WTC11 (cell line): ENCODE measurements around the gene CRX. TPM values are rescaled to one million over a fixed set of nuclear protein-coding genes. Genes with fewer than 3 reads are reported as not detected.

Source experiments
- ATAC-seq: fragments of 200-7000 bp; cut with Tn5 transposase; 2 replicates; pipeline ENCODE4 v1.10.0; 2021; ENCODE audit warnings: mild to moderate bottlenecking, moderate library complexity
- CTCF ChIA-PET: fragments of 300-600 bp; sonication (Branson Sonifier 250); formaldehyde crosslinking; loops from one replicate; lab custom pipeline; 2021; ENCODE audit warnings: antibody characterized with exemption; lab: Charles Lee
- POLR2A ChIA-PET: fragments of 350-600 bp; sonication (Branson Sonifier 250); formaldehyde crosslinking; loops from one replicate; lab custom pipeline; 2021; ENCODE audit warnings: antibody characterized with exemption; lab: Charles Lee
- DNase-seq: peaks from one replicate; pipeline ENCODE4 v3.0.0; 2021; ENCODE audit warnings: low spot score
- H3K27ac Mint-ChIP-seq: 2 replicates; pipeline ENCODE4 v1.8.0; 2021; ENCODE audit warnings: mixed read lengths
- H3K27me3 Mint-ChIP-seq: 2 replicates; pipeline ENCODE4 v1.8.0; 2021; ENCODE audit warnings: low read depth, mild to moderate bottlenecking, moderate library complexity, mixed read lengths
- H3K36me3 Mint-ChIP-seq: 2 replicates; pipeline ENCODE4 v1.8.0; 2021; ENCODE audit warnings: mixed read lengths
- H3K4me1 Mint-ChIP-seq: 2 replicates; pipeline ENCODE4 v1.8.0; 2022; ENCODE audit warnings: mixed read lengths
- H3K4me3 Mint-ChIP-seq: 2 replicates; pipeline ENCODE4 v1.8.0; 2021; ENCODE audit warnings: mild to moderate bottlenecking, moderate library complexity, mixed read lengths
- H3K9me3 Mint-ChIP-seq: 2 replicates; pipeline ENCODE4 v1.8.0; 2021; ENCODE audit warnings: mixed read lengths
- ATF3 ChIP-seq: sonication (generic); formaldehyde crosslinking; conservative IDR thresholded peaks from 2 replicates; pipeline ENCODE4 v1.8.1; 2022; ENCODE audit warnings: mild to moderate bottlenecking, missing genetic modification reagents
- CREB1 ChIP-seq: sonication (generic); formaldehyde crosslinking; IDR thresholded peaks from 2 replicates; pipeline ENCODE4 v1.8.0; 2023; ENCODE audit warnings: mild to moderate bottlenecking, missing genetic modification reagents
- E2F1 ChIP-seq: sonication (generic); formaldehyde crosslinking; IDR thresholded peaks from 2 replicates; pipeline ENCODE4 v1.8.0; 2022; ENCODE audit warnings: mild to moderate bottlenecking, missing genetic modification reagents
- ESRRA ChIP-seq: sonication (generic); formaldehyde crosslinking; IDR thresholded peaks from 2 replicates; pipeline ENCODE4 v1.8.1; 2022; ENCODE audit warnings: mild to moderate bottlenecking, missing genetic modification reagents, borderline replicate concordance
- FOXJ3 ChIP-seq: sonication (generic); formaldehyde crosslinking; IDR thresholded peaks from 2 replicates; pipeline ENCODE4 v1.9.0; 2021; ENCODE audit warnings: missing genetic modification reagents, mild to moderate bottlenecking, borderline replicate concordance
- FOXP1 ChIP-seq: sonication (generic); formaldehyde crosslinking; IDR thresholded peaks from 2 replicates; pipeline ENCODE4 v1.8.0; 2022; ENCODE audit warnings: missing genetic modification reagents, mild to moderate bottlenecking, moderate library complexity, borderline replicate concordance
- GRHL2 ChIP-seq: fragments of 250-450 bp; sonication (Bioruptor Pico); IDR thresholded peaks from 2 replicates; pipeline ENCODE4 v1.8.0; 2022; ENCODE audit warnings: mild to moderate bottlenecking, moderate library complexity; ENCODE audit not compliant: insufficient replicate concordance, severe bottlenecking
- GTF2I ChIP-seq: fragments of 250-450 bp; sonication (Bioruptor Pico); conservative IDR thresholded peaks from 2 replicates; pipeline ENCODE4 v1.4.0; 2021; ENCODE audit warnings: mild to moderate bottlenecking
- IRF2 ChIP-seq: sonication (generic); formaldehyde crosslinking; IDR thresholded peaks from 2 replicates; pipeline ENCODE4 v1.8.0; 2022; ENCODE audit warnings: low read depth, missing genetic modification reagents, borderline replicate concordance
- JUN ChIP-seq: sonication (generic); formaldehyde crosslinking; IDR thresholded peaks from 2 replicates; pipeline ENCODE4 v1.8.0; 2023; ENCODE audit warnings: mild to moderate bottlenecking, missing genetic modification reagents
- MLX ChIP-seq: sonication (generic); formaldehyde crosslinking; IDR thresholded peaks from 2 replicates; pipeline ENCODE4 v1.8.1; 2023; ENCODE audit warnings: mild to moderate bottlenecking, missing genetic modification reagents, moderate library complexity
- MXD4 ChIP-seq: fragments of 250-450 bp; sonication (Bioruptor Pico); IDR thresholded peaks from 2 replicates; pipeline ENCODE4 v1.8.0; 2021; ENCODE audit warnings: mild to moderate bottlenecking, moderate library complexity, borderline replicate concordance
- NR3C1 ChIP-seq: sonication (generic); formaldehyde crosslinking; conservative IDR thresholded peaks from 2 replicates; pipeline ENCODE4 v1.8.1; 2023; ENCODE audit warnings: low read depth, mild to moderate bottlenecking, missing genetic modification reagents
- PREB ChIP-seq: sonication (generic); formaldehyde crosslinking; IDR thresholded peaks from 2 replicates; pipeline ENCODE4 v1.8.1; 2022; ENCODE audit warnings: mild to moderate bottlenecking, missing genetic modification reagents, moderate library complexity, borderline replicate concordance
- SMAD4 ChIP-seq: sonication (generic); formaldehyde crosslinking; IDR thresholded peaks from 2 replicates; pipeline ENCODE4 v1.8.0; 2022; ENCODE audit warnings: mild to moderate bottlenecking, missing genetic modification reagents
- TCF7 ChIP-seq: sonication (generic); formaldehyde crosslinking; IDR thresholded peaks from 2 replicates; pipeline ENCODE4 v1.8.0; 2022; ENCODE audit warnings: mild to moderate bottlenecking, low read depth, missing genetic modification reagents, moderate library complexity
- USF2 ChIP-seq: sonication (generic); formaldehyde crosslinking; IDR thresholded peaks from 2 replicates; pipeline ENCODE4 v1.8.1; 2023; ENCODE audit warnings: mild to moderate bottlenecking, missing genetic modification reagents, moderate library complexity
- ZBTB43 ChIP-seq: sonication (generic); formaldehyde crosslinking; IDR thresholded peaks from 2 replicates; pipeline ENCODE4 v1.8.1; 2023; ENCODE audit warnings: mild to moderate bottlenecking, missing genetic modification reagents
- ZNF512 ChIP-seq: sonication (generic); formaldehyde crosslinking; IDR thresholded peaks from 2 replicates; pipeline ENCODE4 v1.8.1; 2022; ENCODE audit warnings: missing genetic modification reagents, borderline replicate concordance
- total RNA-seq: library from RNA; stranded (reverse); gene quantifications from 3 replicates; pipeline ENCODE4 v1.2.3, GENCODE V29; 2021

Gene CRX
- total RNA-seq, 1 experiment from 2014 or later: 0.17 TPM

- no peaks in the 10 kb centered on the region for H3K27me3 Mint-ChIP-seq
- CTCF ChIA-PET: interaction anchor here (1.1 to 1.8 kb wide), 3 partner anchors 13 to 33 kb away, joined by 3 to 7 read pairs (median 7); no protein-coding TSS in a partner anchor
- no peaks in the 10 kb centered on the region for H3K36me3 Mint-ChIP-seq
- no peak overlapping the region for H3K27ac Mint-ChIP-seq
- H3K4me3 Mint-ChIP-seq: no peak overlapping the region
- TF ChIP-seq FOXJ3 (no peak), MLX (CRISPR knock-in tag) (no peak), ESRRA (CRISPR knock-in tag) (no peak), TCF7 (no peak), PREB (CRISPR knock-in tag) (no peak), GTF2I (CRISPR knock-in tag) (no peak)
- TF ChIP-seq, all 79 proteins: peak for 0
- POLR2A ChIA-PET: no interaction called here
- DNase-seq (no peak), ATAC-seq (no peak)
- no peaks in the 10 kb centered on the region for H3K9me3 Mint-ChIP-seq
- peaks cover 9% of the 10 kb centered on the region for H3K4me1 Mint-ChIP-seq
Measured at GRCh38 chr19:47836038-47836437, 14.3 kb downstream of the CRX start.

GRCh38 chr19:47839411-47839810 lies 17.7 kb downstream of the CRX start:
- CTCF ChIA-PET: interaction anchor here (0.6 to 1.8 kb wide), 15 partner anchors 10 to 433 kb away, joined by 3 to 50 read pairs (median 5); partner anchors contain the start of gene EHD2
- H3K9me3 Mint-ChIP-seq: no peaks in the 10 kb centered on the region
- no peak overlapping the region for H3K27ac Mint-ChIP-seq
- ATAC-seq: no peak
- no peaks in the 10 kb centered on the region for H3K36me3 Mint-ChIP-seq
- DNase-seq: no peak
- peaks cover 26% of the 10 kb centered on the region for H3K4me1 Mint-ChIP-seq
- H3K4me3 Mint-ChIP-seq: no peak overlapping the region
- no peaks in the 10 kb centered on the region; the same call in 1 of the 2 replicates for H3K27me3 Mint-ChIP-seq
- TF ChIP-seq USF2 (CRISPR knock-in tag) (no peak), ZBTB43 (CRISPR knock-in tag) (no peak), NR3C1 (no peak), IRF2 (CRISPR knock-in tag) (no peak), JUN (CRISPR knock-in tag) (no peak), GTF2I (CRISPR knock-in tag) (no peak), SMAD4 (CRISPR knock-in tag) (no peak), ATF3 (no peak), E2F1 (no peak), FOXP1 (CRISPR knock-in tag) (no peak), MXD4 (CRISPR knock-in tag) (no peak), CREB1 (CRISPR knock-in tag) (no peak), ZNF512 (CRISPR knock-in tag) (no peak), GRHL2 (CRISPR knock-in tag) (no peak)
- POLR2A ChIA-PET: interaction anchor here (0.5 to 1.3 kb wide), 2 partner anchors 10 to 229 kb away, joined by 5 to 8 read pairs; no protein-coding TSS in a partner anchor
